A549 (cell line): ENCODE results near the gene DYNC1H1. TPM values are rescaled to one million over a fixed set of nuclear protein-coding genes. Genes with fewer than 3 reads are reported as not detected.

Source experiments
- ATAC-seq, 2 experiments: fragments of 200-7000 bp in 1 of 2; fragments of >200 bp in 1 of 2; cut with Nextera tagmentation in 1 of 2; cut with Tn5 transposase in 1 of 2; 3 replicates each; pipeline versions ENCODE4 v1.8.0 to v1.9.1; 2018 to 2020; ENCODE audit warnings: mild to moderate bottlenecking in 1 of 2, moderate library complexity in 1 of 2
- CTCF ChIA-PET: fragments of 300-600 bp; sonication (Branson Sonifier 250); formaldehyde crosslinking; extraction: SDS; loops from one replicate; lab custom pipeline; 2021; ENCODE audit warnings: antibody characterized with exemption, inconsistent platforms; lab: Yijun Ruan, JAX
- POLR2A ChIA-PET: fragments of 350-600 bp; formaldehyde crosslinking; extraction: SDS; loops from one replicate; lab custom pipeline; 2021; ENCODE audit warnings: antibody characterized with exemption, inconsistent platforms; lab: Yijun Ruan, JAX
- DNase-seq, 2 experiments: peaks; one replicate each; pipeline versions ENCODE4 v3.0.0 to v3.0.0-alpha.2; 2011 to 2016; ENCODE audit warnings: low read depth in 1 of 2, low spot score in 1 of 2
- FAIRE-seq: peaks from 2 replicates; lab custom pipeline; 2011; peaks lifted over from hg19 to GRCh38; lab: Jason Lieb, UNC
- H3K27ac ChIP-seq, 2 experiments: fragments of >200 bp; sonication (Bioruptor Twin); formaldehyde crosslinking; 3 replicates each; pipeline ENCODE4 v1.5.1; 2016 to 2017
- H3K4me1 ChIP-seq: fragments of >200 bp; sonication (Bioruptor Twin); formaldehyde crosslinking; 3 replicates; pipeline ENCODE4 v1.6.1; 2016
- H3K4me2 ChIP-seq: fragments of >200 bp; sonication (Bioruptor Twin); formaldehyde crosslinking; 3 replicates; pipeline ENCODE4 v1.6.1; 2016
- H3K4me3 ChIP-seq: fragments of >200 bp; sonication (Bioruptor Twin); formaldehyde crosslinking; 3 replicates; pipeline ENCODE4 v1.5.1; 2016
- H3K9me3 ChIP-seq: fragments of >200 bp; sonication (Bioruptor Twin); formaldehyde crosslinking; 3 replicates; pipeline ENCODE4 v1.6.1; 2016
- CBX2 ChIP-seq: fragments of 200-600 bp; sonication (generic); IDR thresholded peaks from 2 replicates; pipeline ENCODE4 v1.6.1; 2016; ENCODE audit warnings: low read depth, mild to moderate bottlenecking, borderline replicate concordance
- CHD2 ChIP-seq: fragments of 150-350 bp; IDR thresholded peaks from 2 replicates; pipeline ENCODE4 v1.6.1; 2014; ENCODE audit warnings: low read length; ENCODE audit not compliant: partially characterized antibody
- CHD4 ChIP-seq: fragments of 200-600 bp; sonication (generic); IDR thresholded peaks from 2 replicates; pipeline ENCODE4 v1.6.1; 2016; ENCODE audit warnings: antibody characterized with exemption, mild to moderate bottlenecking, borderline replicate concordance
- EHF ChIP-seq: fragments of 250-450 bp; sonication (Bioruptor Pico); IDR thresholded peaks from 2 replicates; pipeline ENCODE4 v1.5.0; 2020; ENCODE audit warnings: mild to moderate bottlenecking
- FOSL2 ChIP-seq, 2 experiments: fragments of 450-650 bp in 1 of 2; fragments of >200 bp in 1 of 2; sonication (Bioruptor Twin) in 1 of 2; formaldehyde crosslinking; IDR thresholded peaks; 2 replicates each; pipeline versions ENCODE4 v1.5.0 to v1.6.1; 2016 to 2020; ENCODE audit warnings: mild to moderate bottlenecking in 1 of 2, moderate library complexity in 1 of 2
- HEYL ChIP-seq: fragments of 250-450 bp; sonication (Bioruptor Pico); IDR thresholded peaks from 2 replicates; pipeline ENCODE4 v1.8.0; 2021; ENCODE audit warnings: mild to moderate bottlenecking, moderate library complexity
- HMGXB4 ChIP-seq: fragments of 250-450 bp; sonication (Bioruptor Pico); IDR thresholded peaks from 2 replicates; pipeline ENCODE4 v1.5.0; 2021; ENCODE audit warnings: mild to moderate bottlenecking, moderate library complexity, borderline replicate concordance
- HOXB13 ChIP-seq: fragments of 250-450 bp; sonication (Bioruptor Pico); IDR thresholded peaks from 2 replicates; pipeline ENCODE4 v1.5.0; 2020; ENCODE audit warnings: low read depth, mild to moderate bottlenecking, moderate library complexity
- JUNB ChIP-seq: fragments of >200 bp; sonication (Bioruptor Twin); formaldehyde crosslinking; IDR thresholded peaks from 2 replicates; pipeline ENCODE4 v1.6.1; 2016
- KDM5A ChIP-seq: fragments of 200-600 bp; sonication (generic); IDR thresholded peaks from 2 replicates; pipeline ENCODE4 v1.6.1; 2016; ENCODE audit warnings: antibody characterized with exemption, mild to moderate bottlenecking
- MAFK ChIP-seq: fragments of 450-650 bp; IDR thresholded peaks from 2 replicates; pipeline ENCODE4 v1.6.1; 2014; ENCODE audit not compliant: partially characterized antibody
- MAZ ChIP-seq: fragments of 150-350 bp; IDR thresholded peaks from 2 replicates; pipeline ENCODE4 v1.6.1; 2014; ENCODE audit warnings: antibody characterized with exemption, low read depth, low read length, borderline replicate concordance
- MYC ChIP-seq: IDR thresholded peaks from 2 replicates; pipeline ENCODE4 v1.6.1; 2012; ENCODE audit warnings: mild to moderate bottlenecking, inconsistent platforms, low read length, improper control_type of control experiment, borderline replicate concordance
- NFE2L2 ChIP-seq: fragments of 150-350 bp; conservative IDR thresholded peaks from 2 replicates; pipeline ENCODE4 v1.6.1; 2014; ENCODE audit warnings: low read length
- NPAS2 ChIP-seq: fragments of 250-450 bp; sonication (Bioruptor Pico); IDR thresholded peaks from 2 replicates; pipeline ENCODE4 v1.8.0; 2022; ENCODE audit warnings: mild to moderate bottlenecking, moderate library complexity, borderline replicate concordance
- NR3C1 ChIP-seq: fragments of >200 bp; sonication (Bioruptor Twin); formaldehyde crosslinking; IDR thresholded peaks from 3 replicates; pipeline ENCODE4 v1.6.1; 2017
- PHF8 ChIP-seq: fragments of 200-600 bp; sonication (generic); IDR thresholded peaks from 2 replicates; pipeline ENCODE4 v1.6.1; 2016; ENCODE audit warnings: low read depth, mild to moderate bottlenecking, antibody characterized with exemption, moderate library complexity, borderline replicate concordance
- POLR2A ChIP-seq: IDR thresholded peaks from 2 replicates; pipeline ENCODE4 v1.6.1; 2012; ENCODE audit warnings: mild to moderate bottlenecking, low read length
- POLR2AphosphoS2 ChIP-seq: conservative IDR thresholded peaks from 2 replicates; pipeline ENCODE4 v1.6.1; 2012; ENCODE audit warnings: low read length, improper control_type of control experiment, inconsistent platforms
- RARB ChIP-seq: fragments of 250-450 bp; sonication (Bioruptor Pico); IDR thresholded peaks from 2 replicates; pipeline ENCODE4 v1.8.0; 2021; ENCODE audit warnings: mild to moderate bottlenecking, moderate library complexity
- RCOR1 ChIP-seq: fragments of 150-350 bp; IDR thresholded peaks from 2 replicates; pipeline ENCODE4 v1.6.1; 2014; ENCODE audit warnings: antibody characterized with exemption, low read length, low read depth
- SREBF2 ChIP-seq: fragments of 450-650 bp; IDR thresholded peaks from 2 replicates; pipeline ENCODE4 v1.6.1; 2014; ENCODE audit warnings: mild to moderate bottlenecking, moderate library complexity
- TFCP2L1 ChIP-seq: fragments of 250-450 bp; sonication (Bioruptor Pico); IDR thresholded peaks from 2 replicates; pipeline ENCODE4 v1.5.0; 2021; ENCODE audit warnings: mild to moderate bottlenecking
- ZNF302 ChIP-seq: fragments of 250-450 bp; sonication (Bioruptor Pico); IDR thresholded peaks from 2 replicates; pipeline ENCODE4 v1.9.0; 2021; ENCODE audit warnings: inconsistent platforms, mild to moderate bottlenecking, moderate library complexity
- WGBS: methylation state at CpG from one replicate; pipeline ENCODE4 v1.1.6; 2017; ENCODE audit errors: missing lambda C conversion rate; 5-methylcytosine and 5-hydroxymethylcytosine counted together
- polyA plus RNA-seq, 4 experiments: library from polyadenylated mRNA; depleted of rRNA in 3 of 4; stranded (reverse); fragments of >200 nt; fragmentation: RNase III in 1 of 4; extraction: RNeasy Plus Mini Kit Qiagen cat#74134 plus additional on column Dnase treatment in 1 of 4; gene quantifications; 2 replicates in 3 of 4; 3 replicates in 1 of 4; pipeline ENCODE4 v1.2.3, GENCODE V29; 2011 to 2017
- TF ChIP-seq, protein P1 (sequence below): fragments of 200-600 bp; sonication (generic); IDR thresholded peaks from 2 replicates; pipeline ENCODE4 v1.6.1; 2016; ENCODE audit warnings: antibody characterized with exemption, mild to moderate bottlenecking, moderate library complexity
- TF ChIP-seq, protein P2 (sequence below): IDR thresholded peaks from 2 replicates; pipeline ENCODE4 v1.6.1; 2012

DYNC1H1 gene
- polyA plus RNA-seq, 2 of the 4 experiments (the other 2 are of a cell fraction) = 177 to 187 TPM

- TF ChIP-seq CBX2 = no peak
- TF ChIP-seq MYC = no peak
- no peak for TF ChIP-seq ZNF302 (CRISPR knock-in tag)
- TF ChIP-seq MAZ = no peak
- peak; percentile 28; the same call in 1 of the 2 replicates for TF ChIP-seq FOSL2 (IDR thresholded peaks at IDR 0.05)
- TF ChIP-seq FOSL2 (CRISPR knock-in tag; IDR thresholded peaks at IDR 0.05) = peak; percentile 67
- TF ChIP-seq HMGXB4 = no peak
- TF ChIP-seq NFE2L2 = peak; percentile 54
- no peak for TF ChIP-seq PHF8
- TF ChIP-seq, protein P1, sequence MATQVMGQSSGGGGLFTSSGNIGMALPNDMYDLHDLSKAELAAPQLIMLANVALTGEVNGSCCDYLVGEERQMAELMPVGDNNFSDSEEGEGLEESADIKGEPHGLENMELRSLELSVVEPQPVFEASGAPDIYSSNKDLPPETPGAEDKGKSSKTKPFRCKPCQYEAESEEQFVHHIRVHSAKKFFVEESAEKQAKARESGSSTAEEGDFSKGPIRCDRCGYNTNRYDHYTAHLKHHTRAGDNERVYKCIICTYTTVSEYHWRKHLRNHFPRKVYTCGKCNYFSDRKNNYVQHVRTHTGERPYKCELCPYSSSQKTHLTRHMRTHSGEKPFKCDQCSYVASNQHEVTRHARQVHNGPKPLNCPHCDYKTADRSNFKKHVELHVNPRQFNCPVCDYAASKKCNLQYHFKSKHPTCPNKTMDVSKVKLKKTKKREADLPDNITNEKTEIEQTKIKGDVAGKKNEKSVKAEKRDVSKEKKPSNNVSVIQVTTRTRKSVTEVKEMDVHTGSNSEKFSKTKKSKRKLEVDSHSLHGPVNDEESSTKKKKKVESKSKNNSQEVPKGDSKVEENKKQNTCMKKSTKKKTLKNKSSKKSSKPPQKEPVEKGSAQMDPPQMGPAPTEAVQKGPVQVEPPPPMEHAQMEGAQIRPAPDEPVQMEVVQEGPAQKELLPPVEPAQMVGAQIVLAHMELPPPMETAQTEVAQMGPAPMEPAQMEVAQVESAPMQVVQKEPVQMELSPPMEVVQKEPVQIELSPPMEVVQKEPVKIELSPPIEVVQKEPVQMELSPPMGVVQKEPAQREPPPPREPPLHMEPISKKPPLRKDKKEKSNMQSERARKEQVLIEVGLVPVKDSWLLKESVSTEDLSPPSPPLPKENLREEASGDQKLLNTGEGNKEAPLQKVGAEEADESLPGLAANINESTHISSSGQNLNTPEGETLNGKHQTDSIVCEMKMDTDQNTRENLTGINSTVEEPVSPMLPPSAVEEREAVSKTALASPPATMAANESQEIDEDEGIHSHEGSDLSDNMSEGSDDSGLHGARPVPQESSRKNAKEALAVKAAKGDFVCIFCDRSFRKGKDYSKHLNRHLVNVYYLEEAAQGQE = no peak
- no peak for TF ChIP-seq CHD2
- peak; percentile 40; the same call in 1 of the 2 replicates for TF ChIP-seq JUNB
- no peak for TF ChIP-seq EHF (CRISPR knock-in tag)
- TF ChIP-seq NPAS2 = no peak
- TF ChIP-seq POLR2AphosphoS2 = no peak
- peak; percentile 83 for TF ChIP-seq MAFK
- TF ChIP-seq NR3C1 = no peak
- TF ChIP-seq TFCP2L1 (CRISPR knock-in tag) = no peak
- TF ChIP-seq SREBF2 = no peak
- no peak for TF ChIP-seq RARB
- TF ChIP-seq HOXB13 (CRISPR knock-in tag) = no peak
- TF ChIP-seq, protein P2, sequence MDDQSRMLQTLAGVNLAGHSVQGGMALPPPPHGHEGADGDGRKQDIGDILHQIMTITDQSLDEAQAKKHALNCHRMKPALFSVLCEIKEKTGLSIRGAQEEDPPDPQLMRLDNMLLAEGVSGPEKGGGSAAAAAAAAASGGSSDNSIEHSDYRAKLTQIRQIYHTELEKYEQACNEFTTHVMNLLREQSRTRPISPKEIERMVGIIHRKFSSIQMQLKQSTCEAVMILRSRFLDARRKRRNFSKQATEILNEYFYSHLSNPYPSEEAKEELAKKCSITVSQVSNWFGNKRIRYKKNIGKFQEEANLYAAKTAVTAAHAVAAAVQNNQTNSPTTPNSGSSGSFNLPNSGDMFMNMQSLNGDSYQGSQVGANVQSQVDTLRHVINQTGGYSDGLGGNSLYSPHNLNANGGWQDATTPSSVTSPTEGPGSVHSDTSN = no peak
- TF ChIP-seq KDM5A = no peak
- TF ChIP-seq HEYL (CRISPR knock-in tag) = no peak
- TF ChIP-seq POLR2A = no peak
These were observed 1.9 kb upstream of the DYNC1H1 start (continued) for GRCh38 chr14:101962503-101962874.

DNA sequence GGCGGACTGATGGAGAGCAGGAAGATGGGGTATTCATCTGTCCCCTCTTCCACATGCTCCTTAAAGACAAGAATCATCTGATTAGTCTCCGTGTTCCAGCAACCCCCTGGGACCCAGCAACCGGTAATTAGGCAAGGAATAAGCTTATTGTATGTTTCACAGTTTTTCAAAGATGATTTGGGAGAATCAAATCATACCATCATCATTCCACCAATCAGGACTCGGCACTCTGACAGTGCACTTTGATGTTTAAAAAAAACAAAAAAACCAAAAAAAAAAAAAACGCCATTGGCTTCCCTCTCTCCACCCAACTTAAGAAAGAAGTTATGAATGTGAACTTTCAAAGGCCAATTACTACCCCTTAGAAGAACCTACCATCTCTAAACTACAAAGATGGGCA lies 1.3 kb upstream of the DYNC1H1 start:
- TF ChIP-seq CHD4 = no peak
- TF ChIP-seq POLR2AphosphoS2 = no peak
- TF ChIP-seq RCOR1 = no peak
- no peak for TF ChIP-seq RARB
- TF ChIP-seq EHF (CRISPR knock-in tag) = no peak
- H3K4me3 ChIP-seq = no peak overlapping the region
- peaks cover 41% of the 10 kb centered on the region for H3K4me1 ChIP-seq
- H3K9me3 ChIP-seq = no peaks in the 10 kb centered on the region
- no peak for FAIRE-seq
- WGBS = 75% methylated on average over 5 of the region's 5 CpGs
- ATAC-seq = no peak
- DNase-seq = no peak
- POLR2A ChIA-PET = interaction anchor here (1.0 kb wide), 1 partner anchor 10 kb away, joined by 4 read pairs; no protein-coding TSS in a partner anchor
- peak overlapping the region; percentile 66 for H3K4me2 ChIP-seq
- CTCF ChIA-PET = interaction anchor here (0.8 to 3.9 kb wide), 7 partner anchors 9 to 352 kb away, joined by 3 to 37 read pairs (median 5); no protein-coding TSS in a partner anchor
- H3K27ac ChIP-seq = peak overlapping the region; percentile 82 to 99
